HG03103 (cell line): ENCODE results near the gene BCL10.

Experiments
- ATAC-seq: cut with Tn5 transposase; IDR thresholded peaks from one replicate; pipeline ENCODE4 v1.9.1; 2021; ENCODE audit warnings: low read depth; ENCODE audit not compliant: unreplicated experiment

The BCL10 gene

DNA sequence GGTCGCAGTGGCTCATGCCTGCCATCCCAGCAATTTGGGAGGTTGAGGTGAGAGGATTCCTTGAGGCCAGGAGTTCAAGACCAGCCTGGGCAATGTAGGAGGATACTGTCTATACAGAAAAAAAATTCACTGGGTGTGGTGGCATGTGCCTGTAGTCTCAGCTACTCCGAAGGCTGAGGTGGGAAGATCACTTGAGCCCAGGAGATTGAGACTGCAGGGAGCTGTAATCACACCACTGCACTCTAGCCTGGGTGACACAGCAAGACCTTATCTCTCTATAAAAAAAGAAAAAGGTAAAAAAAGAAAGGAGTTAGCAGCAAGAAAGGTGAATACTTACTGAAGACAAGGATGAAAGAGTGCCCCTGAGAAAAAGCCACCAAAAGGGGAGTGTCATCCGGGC lies 23.7 kb upstream of the BCL10 start:
- ATAC-seq = no peak

DNA sequence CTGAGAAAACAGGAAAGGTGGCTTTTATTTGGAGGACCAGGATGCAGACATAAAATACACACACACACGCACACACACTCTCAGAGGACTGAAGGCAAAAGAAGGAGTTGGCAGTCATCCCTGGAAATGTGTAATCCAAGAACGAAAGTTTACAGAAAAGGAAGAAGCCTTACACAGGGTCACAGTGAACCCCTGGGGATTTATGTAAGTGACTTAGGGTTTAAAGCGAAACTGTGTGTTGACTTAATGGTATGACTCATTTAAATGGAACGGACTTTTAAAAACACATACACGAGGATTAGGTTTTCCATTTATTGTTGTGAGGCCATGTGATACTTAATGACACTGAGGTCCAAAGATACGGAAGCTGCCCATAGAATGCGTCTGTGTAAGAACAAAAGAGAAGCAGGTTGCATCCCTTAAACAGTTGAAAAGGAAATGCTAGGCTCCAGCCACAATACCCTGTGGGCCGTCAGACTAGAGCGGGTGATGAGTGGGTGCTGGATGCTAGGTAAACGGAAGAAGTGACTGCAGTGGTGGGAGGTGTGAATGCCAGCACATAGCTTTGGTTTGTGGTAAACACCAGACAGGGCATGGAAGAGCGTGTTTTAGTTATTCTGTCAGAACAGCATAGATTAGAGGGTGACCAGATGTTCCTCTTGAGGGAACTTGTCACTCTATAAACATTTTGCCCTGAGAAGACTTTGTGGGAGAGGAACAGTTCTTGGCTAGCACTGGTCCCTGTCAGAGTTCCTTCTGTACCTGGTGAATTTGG lies 21.6 kb upstream of the BCL10 start:
- peak; percentile 85 for ATAC-seq

DNA sequence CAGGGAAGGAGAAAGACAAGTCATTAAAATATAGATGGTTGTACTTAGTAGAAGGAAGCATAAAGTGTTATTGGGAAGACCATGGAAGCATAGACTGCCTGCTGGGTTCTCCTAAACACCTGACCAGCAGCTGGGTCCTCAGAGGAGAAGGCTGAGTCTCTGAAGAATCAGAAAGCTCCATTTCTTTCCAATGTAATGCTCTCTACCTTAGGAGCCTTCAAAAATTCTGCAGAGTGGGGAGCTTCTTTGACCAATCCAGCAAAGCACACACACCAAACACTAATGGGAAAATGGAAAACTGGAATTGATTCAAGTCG lies 21.1 kb upstream of the BCL10 start:
- ATAC-seq = no peak

GRCh38 chr1:85296980-85297379 lies 20.5 kb upstream of the BCL10 start:
- no peak for ATAC-seq

GRCh38 chr1:85295654-85296053 lies 19.2 kb upstream of the BCL10 start:
- ATAC-seq = no peak

GRCh38 chr1:85295006-85295431 lies 18.6 kb upstream of the BCL10 start:
- no peak for ATAC-seq

DNA sequence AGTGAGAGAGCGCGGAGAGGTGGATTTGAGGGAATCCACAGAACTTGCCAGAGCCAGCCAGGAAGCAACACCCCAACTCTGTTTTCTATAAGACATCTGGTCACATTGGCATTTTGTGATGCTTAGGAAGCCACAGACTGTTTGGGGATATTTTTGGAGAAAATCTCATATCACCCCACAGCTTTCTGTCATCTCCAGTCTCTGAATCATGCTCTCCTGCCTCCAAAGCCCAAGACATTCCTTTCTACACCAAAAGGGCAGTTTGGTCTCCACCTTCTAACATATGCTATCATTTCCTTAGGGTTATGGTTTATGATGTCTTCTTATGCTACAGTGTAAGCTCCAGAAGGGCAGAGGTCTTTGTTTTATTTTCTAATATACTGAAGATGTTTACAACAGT lies 14.4 kb upstream of the BCL10 start:
- no peak for ATAC-seq

- no peak for ATAC-seq
Observed at GRCh38 chr1:85289848-85290335, 13.5 kb upstream of the BCL10 start.

- no peak for ATAC-seq
Observed at GRCh38 chr1:85289207-85289847, 12.9 kb upstream of the BCL10 start.

DNA sequence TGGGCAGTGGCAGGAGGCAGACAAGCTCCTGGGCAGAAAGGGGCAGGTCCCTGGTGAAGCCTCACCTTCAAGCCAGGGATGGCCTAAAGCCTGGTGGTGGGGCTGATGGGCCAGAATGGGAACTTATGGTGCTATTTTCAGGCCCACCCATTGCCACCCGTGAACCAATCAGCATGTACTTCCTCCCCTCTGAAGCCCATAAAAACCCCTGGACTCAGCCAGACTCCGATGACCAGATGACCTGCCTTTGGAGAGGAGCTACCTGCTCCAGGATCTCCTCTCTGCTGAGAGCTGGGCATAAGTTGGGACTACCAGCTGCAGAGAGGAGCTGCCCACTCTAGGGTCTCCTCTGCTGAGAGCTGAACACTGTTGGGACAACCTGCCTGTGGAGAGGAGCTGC lies 7.8 kb upstream of the BCL10 start:
- ATAC-seq = no peak

- no peak for ATAC-seq
Observed at GRCh38 chr1:85283475-85284199, 7.2 kb upstream of the BCL10 start.

GRCh38 chr1:85282424-85282823 lies 6.0 kb upstream of the BCL10 start:
- ATAC-seq = no peak

DNA sequence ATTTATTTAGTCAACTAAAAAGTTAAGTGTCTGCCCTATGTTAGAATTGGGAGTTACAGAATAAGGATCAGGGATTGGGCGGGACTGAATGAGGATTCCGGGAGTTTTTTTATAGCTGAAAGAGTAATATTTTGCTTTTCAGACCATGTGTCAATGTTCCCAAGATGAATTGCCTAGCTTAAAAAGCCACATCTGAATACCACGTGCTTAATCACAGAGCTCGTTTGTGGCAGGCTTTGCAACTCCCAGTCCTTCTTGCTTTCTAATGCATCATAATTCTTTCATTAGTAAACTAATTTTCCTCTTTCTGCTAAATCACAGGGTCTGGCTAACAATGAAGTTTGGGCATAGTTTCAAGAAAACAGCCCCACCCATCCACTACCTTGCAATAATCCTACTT lies 4.2 kb upstream of the BCL10 start:
- ATAC-seq = no peak

- ATAC-seq = no peak
Observed at GRCh38 chr1:85279458-85280080, 3.1 kb upstream of the BCL10 start.

DNA sequence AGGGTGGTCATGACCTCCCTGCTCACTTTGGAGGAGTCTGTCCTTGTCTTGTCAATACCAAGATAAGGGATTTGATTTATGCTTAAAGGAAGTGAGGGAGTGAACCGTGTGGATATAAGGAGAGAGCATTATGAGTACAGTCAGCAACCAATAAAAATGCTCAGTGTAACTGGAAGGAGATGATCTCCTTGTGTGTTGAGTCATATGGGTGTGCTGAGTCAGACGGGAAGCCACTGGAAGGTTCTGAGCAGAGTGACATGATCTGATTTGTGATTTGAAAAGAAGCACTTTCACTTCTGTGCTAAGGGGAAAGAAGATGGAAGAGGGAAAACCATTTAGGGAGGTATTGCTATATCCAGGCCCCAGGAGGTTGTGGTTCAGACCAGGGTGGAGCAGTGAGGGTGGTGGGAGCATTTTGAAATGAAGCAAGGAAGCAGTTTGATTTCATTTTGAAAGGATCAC lies 2.5 kb upstream of the BCL10 start:
- ATAC-seq = peak; percentile 23

DNA sequence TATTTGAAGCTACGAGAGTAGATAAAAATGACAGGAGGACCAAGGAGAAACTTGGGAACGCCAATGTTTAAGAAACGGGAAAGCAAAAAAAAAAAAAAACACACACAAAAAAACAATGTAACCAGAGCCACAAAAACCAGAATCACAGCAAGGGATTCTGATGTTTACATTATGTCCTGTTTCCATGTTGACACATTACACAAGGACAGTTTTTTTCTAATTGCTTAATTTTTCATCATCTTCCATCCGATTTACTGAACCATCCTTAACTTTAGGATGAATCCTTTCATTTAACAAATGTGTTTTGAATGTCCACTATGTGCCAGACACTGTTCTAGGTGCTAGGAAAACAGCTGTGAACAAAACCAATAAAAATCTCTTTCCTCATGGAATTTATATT lies 1.4 kb upstream of the BCL10 start:
- ATAC-seq = no peak

DNA sequence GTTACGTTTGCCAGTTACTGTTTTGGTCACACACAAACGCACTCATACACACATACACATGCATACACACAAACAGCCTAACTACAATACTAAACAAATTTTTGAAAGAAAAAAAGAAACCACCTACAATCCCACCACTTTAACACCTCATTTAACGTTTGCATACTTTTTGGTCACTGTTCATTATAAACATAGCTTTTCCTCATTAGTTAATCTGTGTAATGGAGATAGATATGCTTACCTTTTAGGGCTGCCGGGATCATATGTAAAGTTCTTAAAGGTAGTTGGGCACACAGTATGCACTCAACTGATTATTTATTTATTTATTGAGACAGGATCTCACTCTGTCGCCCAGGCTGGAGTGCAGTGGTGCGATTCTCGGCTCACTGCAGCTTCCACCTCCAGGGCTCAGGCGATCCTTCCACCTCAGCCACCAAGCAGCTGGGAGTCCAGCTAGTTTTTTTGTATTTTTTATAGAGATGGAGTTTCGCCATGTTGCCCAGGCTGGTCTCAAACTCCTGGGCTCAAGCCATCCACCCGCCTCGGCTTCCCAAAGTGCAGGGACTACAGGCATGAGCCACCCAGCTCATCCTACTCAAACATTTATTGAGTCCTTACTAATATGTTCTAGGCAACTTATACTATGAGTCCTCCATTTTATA lies 677 bp upstream of the BCL10 start:
- no peak for ATAC-seq

DNA sequence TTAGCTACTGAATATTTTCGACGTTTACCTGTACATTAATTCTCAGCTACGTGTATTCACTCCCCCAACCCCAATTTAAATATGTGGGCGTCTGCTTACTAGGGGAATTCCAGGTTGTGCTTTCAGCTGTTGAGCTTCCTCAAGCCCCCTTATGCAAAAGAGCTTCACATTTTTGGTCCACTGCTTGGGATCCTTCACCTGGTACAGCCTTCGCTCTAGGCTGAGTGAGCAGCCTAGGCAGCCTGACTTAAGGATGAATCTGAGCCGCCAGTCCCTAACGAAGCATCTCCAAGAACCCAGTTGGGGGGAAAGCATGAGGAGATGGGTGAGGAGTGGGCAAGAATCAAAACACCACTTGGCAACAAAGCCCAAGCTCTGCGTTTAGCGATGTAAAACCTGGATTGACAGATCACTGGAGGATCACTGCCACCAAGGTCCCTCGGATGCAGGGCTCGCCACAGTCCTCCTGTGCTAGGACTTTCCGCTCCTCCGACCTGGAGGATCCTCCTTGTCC lies 674 bp downstream of the BCL10 start:
- ATAC-seq = no peak

DNA sequence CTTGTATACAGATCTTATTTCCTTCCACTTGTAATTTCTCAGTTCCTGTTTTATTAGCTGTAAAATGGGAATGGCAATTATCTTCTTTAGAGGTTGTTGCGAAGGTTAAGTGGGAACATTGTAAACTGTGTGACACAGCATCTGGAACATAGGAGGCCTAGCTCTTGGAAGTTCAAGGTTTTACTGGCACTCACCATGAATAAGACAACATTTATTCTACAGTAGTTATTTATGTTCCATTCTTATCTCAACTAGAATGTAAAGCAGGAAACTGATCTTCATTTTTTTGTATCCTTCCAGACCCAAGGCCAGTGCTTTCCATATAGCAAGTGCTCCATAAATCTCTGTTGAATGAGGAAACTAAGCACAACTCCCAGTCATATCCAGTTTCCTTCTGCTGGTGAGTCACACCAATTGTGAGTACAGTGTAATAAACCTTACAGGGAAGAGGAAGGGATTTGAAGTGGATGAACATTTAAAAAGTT lies 1.4 kb downstream of the BCL10 start:
- no peak for ATAC-seq

DNA sequence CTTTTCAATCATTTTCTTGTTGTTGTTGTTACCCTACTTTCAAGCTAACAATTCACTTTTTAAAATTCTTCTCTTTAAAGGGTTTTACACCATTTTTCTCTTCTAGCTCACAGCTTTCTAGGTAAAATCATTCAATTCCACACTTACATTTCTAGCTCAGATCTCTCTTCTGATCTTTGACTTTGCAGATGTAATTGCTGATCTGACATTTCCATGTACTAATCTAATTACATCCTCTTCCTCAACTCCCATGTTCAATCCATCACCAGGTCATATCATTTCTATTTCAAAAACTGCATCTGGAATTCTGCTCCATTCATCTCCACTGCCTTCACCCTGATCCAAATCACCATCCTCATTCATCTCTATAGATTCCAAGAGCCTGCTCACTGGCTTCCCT lies 3.0 kb downstream of the BCL10 start:
- no peak for ATAC-seq
